HL-60 (cell line): ENCODE results near the gene TNFRSF1B.

Experiments
- DNase-seq, 2 experiments: peaks; one replicate each; pipeline ENCODE4 v3.0.0-alpha.2; 2010 to 2020; ENCODE audit warnings: low read depth in 1 of 2, low spot score in 1 of 2
- H3K27ac ChIP-seq: fragments of 250-450 bp; sonication (Bioruptor Pico); replicated peaks from 2 replicates; pipeline ENCODE4 v1.5.1; 2020; ENCODE audit warnings: mild to moderate bottlenecking, moderate library complexity
- H3K27me3 ChIP-seq: fragments of 250-450 bp; sonication (Bioruptor Pico); 2 replicates; pipeline ENCODE4 v1.5.1; 2021; ENCODE audit warnings: mild to moderate bottlenecking, moderate library complexity; ENCODE audit not compliant: insufficient read depth, poor library complexity, severe bottlenecking
- H3K4me3 ChIP-seq: replicated peaks from 2 replicates; pipeline ENCODE4 v1.5.1; 2011; ENCODE audit warnings: mild to moderate bottlenecking, control low read depth, low read length; ENCODE audit not compliant: insufficient read depth
- CTCF ChIP-seq: IDR thresholded peaks from one replicate; pipeline ENCODE4 v1.5.1; 2011; ENCODE audit warnings: low read length, control low read depth, inconsistent platforms; ENCODE audit not compliant: insufficient read depth
- GABPA ChIP-seq: IDR thresholded peaks from 2 replicates; pipeline ENCODE4 v1.6.1; 2012; ENCODE audit warnings: low read depth
- POLR2AphosphoS5 ChIP-seq: IDR thresholded peaks from 2 replicates; pipeline ENCODE4 v1.6.1; 2012; ENCODE audit warnings: low read depth
- REST ChIP-seq: IDR thresholded peaks from 2 replicates; pipeline ENCODE4 v1.6.1; 2012; ENCODE audit warnings: low read depth; ENCODE audit not compliant: insufficient replicate concordance
- SPI1 ChIP-seq: IDR thresholded peaks from 2 replicates; pipeline ENCODE4 v1.6.1; 2012; ENCODE audit warnings: low read depth, mild to moderate bottlenecking, borderline replicate concordance

Gene TNFRSF1B

GRCh38 chr1:12171206-12172041, 4.6 kb downstream of the TNFRSF1B start:
- TF ChIP-seq REST (no peak), SPI1 (no peak), CTCF (no peak), GABPA (no peak), POLR2AphosphoS5 (no peak)
- Histone ChIP-seq H3K27ac (no peak overlapping the region), H3K4me3 (no peak overlapping the region), H3K27me3 (no peaks in the 10 kb centered on the region)
- DNase-seq: no peak

GRCh38 chr1:12172042-12172851, 5.5 kb downstream of the TNFRSF1B start:
- Histone ChIP-seq H3K4me3 (no peak overlapping the region), H3K27ac (no peak overlapping the region), H3K27me3 (no peaks in the 10 kb centered on the region)
- TF ChIP-seq REST: no peak
- TF ChIP-seq SPI1: no peak
- no peak for DNase-seq

GRCh38 chr1:12173041-12173509, 6.3 kb downstream of the TNFRSF1B start:
- peak overlapping the region; percentile 59 for H3K27ac ChIP-seq
- no peak for TF ChIP-seq SPI1
- TF ChIP-seq POLR2AphosphoS5: no peak
- TF ChIP-seq GABPA: no peak
- TF ChIP-seq REST: no peak
- no peak for TF ChIP-seq CTCF

More at GRCh38 chr1:12173041-12173509, 6.3 kb downstream of the TNFRSF1B start:
- no peak for DNase-seq
- no peaks in the 10 kb centered on the region for H3K27me3 ChIP-seq
- peak overlapping the region; percentile 9; the same call in 1 of the 2 replicates for H3K4me3 ChIP-seq
